Transverse colon (tissue), 4 donors: ENCODE data around the gene TECPR2. TPM values are rescaled to one million over a fixed set of nuclear protein-coding genes. Genes with fewer than 3 reads are reported as not detected.
A peak's percentile ranks its signal among the peaks of the same experiment; 100 is the strongest.

Experiments
- DNase-seq: peaks from one replicate; pipeline ENCODE4 v3.0.0-alpha.2; 2019
- H3K27ac ChIP-seq, 4 donors: fragments of 200-600 bp; sonication (generic); 2 replicates each; pipeline ENCODE4 v1.5.1; 2016 to 2018; ENCODE audit warnings: inconsistent platforms in 4 of 4
- H3K27me3 ChIP-seq: fragments of 200-600 bp; sonication (generic); 2 replicates; pipeline ENCODE4 v1.5.1; 2017; ENCODE audit warnings: inconsistent platforms
- H3K36me3 ChIP-seq, 4 donors: fragments of 200-600 bp; sonication (generic); 2 replicates each; pipeline ENCODE4 v1.5.1; 2017 to 2019; ENCODE audit warnings: inconsistent platforms in 4 of 4
- H3K4me1 ChIP-seq, 4 donors: fragments of 200-600 bp; sonication (generic); 2 replicates each; pipeline ENCODE4 v1.5.1; 2017 to 2020; ENCODE audit warnings: inconsistent platforms in 4 of 4
- H3K4me3 ChIP-seq, 4 donors: fragments of 200-600 bp; sonication (generic); 1 replicate in 1 of 4; 2 replicates in 3 of 4; pipeline versions ENCODE4 v1.5.1 to v1.6.1; 2017 to 2019; ENCODE audit warnings: inconsistent platforms in 4 of 4
- H3K9me3 ChIP-seq, 2 donors: fragments of 200-600 bp; sonication (generic); 2 replicates each; pipeline ENCODE4 v1.5.1; 2017 to 2019; ENCODE audit warnings: inconsistent platforms in 2 of 2
- EP300 ChIP-seq: sonication (generic); formaldehyde crosslinking; IDR thresholded peaks from one replicate; pipeline ENCODE4 v1.6.1; 2017; ENCODE audit warnings: antibody characterized with exemption, low read depth
- POLR2A ChIP-seq: fragments of 450-650 bp; IDR thresholded peaks from one replicate; pipeline ENCODE4 v1.6.1; 2016; ENCODE audit warnings: antibody characterized with exemption, mild to moderate bottlenecking, moderate library complexity
- POLR2AphosphoS5 ChIP-seq, 3 donors: sonication (generic); formaldehyde crosslinking; IDR thresholded peaks; one replicate each; pipeline ENCODE4 v1.6.1; 2016; ENCODE audit warnings: antibody characterized with exemption in 3 of 3
- WGBS, 2 donors: methylation state at CpG; one replicate each; pipeline ENCODE4 v1.1.5; 2018; ENCODE audit warnings: low coverage in 1 of 2; 5-methylcytosine and 5-hydroxymethylcytosine counted together
- in situ Hi-C, 4 donors: fragments of 200-750 bp; cut with MboI; loops; one replicate each; pipeline versions ENCODE4 v1.15.0 to v1.15.1; 2017; ENCODE audit warnings: low sequenced_read_pairs in 3 of 4, low pct_ligation_motif_present in 1 of 4, low pct_unique_long_range_greater_than_20kb in 1 of 4
- intact Hi-C: fragments of 100-400 bp; cut with DNase I; formaldehyde crosslinking; loops from one replicate; pipeline ENCODE4 v1.15.1; 2023; ENCODE audit warnings: low total_unique reads
- total RNA-seq, 4 donors: library from RNA; depleted of rRNA; stranded (reverse); fragments of >200 nt; gene quantifications; one replicate each; pipeline ENCODE4 v1.1.0, GENCODE V29; 2016
- TF ChIP-seq, protein P1 (sequence below), 5 experiments: fragments of 200-600 bp in 3 of 5; fragments of 450-650 bp in 2 of 5; sonication (generic) in 3 of 5; IDR thresholded peaks; 1 replicate in 2 of 5; 2 replicates in 3 of 5; pipeline ENCODE4 v1.5.1; 2016 to 2017; ENCODE audit warnings: antibody characterized with exemption in 5 of 5, inconsistent platforms in 3 of 5, mild to moderate bottlenecking in 2 of 5, moderate library complexity in 1 of 5

The TECPR2 gene
- total RNA-seq, 4 donors from 2014 or later = 12.6 to 47.4 (median 17.9) TPM

DNA sequence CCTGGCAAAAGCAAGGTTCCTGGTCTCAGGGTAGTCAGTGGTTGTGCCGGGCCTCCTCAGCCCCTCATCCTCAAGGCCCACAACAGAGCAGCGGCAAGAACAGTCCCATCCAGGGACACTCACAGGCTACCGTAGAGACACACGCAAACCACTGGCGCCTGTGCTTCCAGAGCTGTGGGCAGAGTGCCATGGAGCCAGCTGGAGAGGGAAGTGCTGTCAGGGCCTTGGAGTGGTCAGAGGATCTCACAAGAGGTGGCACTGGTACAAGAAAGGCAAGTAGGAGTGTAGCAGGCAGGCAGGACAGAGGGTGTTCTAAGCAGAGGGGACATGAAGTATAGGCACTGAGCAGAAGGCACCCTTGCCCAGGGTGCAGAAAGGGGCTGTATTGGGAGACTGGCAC is 112.2 kb downstream of the TECPR2 start:
- no peaks in the 10 kb centered on the region for H3K36me3 ChIP-seq
- H3K27ac ChIP-seq = no peak overlapping the region
- in situ Hi-C loops (no loop called here), intact Hi-C loops (no loop called here)
- 57% methylated on average over 5 of the region's 5 CpGs; no CpG with 5 or more reads in 1 of the 2 donors for WGBS, 2 donors
- DNase-seq = peak; percentile 47
- H3K4me3 ChIP-seq = no peak overlapping the region
- no peaks in the 10 kb centered on the region for H3K27me3 ChIP-seq
- no peaks in the 10 kb centered on the region for H3K9me3 ChIP-seq
- H3K4me1 ChIP-seq = peaks cover 3 to 26% (median 7%) of the 10 kb centered on the region in 4 donors
- no peak for TF ChIP-seq POLR2AphosphoS5 (IDR thresholded peaks at IDR 0.05)
- TF ChIP-seq POLR2A = no peak
- TF ChIP-seq, protein P1, sequence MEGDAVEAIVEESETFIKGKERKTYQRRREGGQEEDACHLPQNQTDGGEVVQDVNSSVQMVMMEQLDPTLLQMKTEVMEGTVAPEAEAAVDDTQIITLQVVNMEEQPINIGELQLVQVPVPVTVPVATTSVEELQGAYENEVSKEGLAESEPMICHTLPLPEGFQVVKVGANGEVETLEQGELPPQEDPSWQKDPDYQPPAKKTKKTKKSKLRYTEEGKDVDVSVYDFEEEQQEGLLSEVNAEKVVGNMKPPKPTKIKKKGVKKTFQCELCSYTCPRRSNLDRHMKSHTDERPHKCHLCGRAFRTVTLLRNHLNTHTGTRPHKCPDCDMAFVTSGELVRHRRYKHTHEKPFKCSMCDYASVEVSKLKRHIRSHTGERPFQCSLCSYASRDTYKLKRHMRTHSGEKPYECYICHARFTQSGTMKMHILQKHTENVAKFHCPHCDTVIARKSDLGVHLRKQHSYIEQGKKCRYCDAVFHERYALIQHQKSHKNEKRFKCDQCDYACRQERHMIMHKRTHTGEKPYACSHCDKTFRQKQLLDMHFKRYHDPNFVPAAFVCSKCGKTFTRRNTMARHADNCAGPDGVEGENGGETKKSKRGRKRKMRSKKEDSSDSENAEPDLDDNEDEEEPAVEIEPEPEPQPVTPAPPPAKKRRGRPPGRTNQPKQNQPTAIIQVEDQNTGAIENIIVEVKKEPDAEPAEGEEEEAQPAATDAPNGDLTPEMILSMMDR (IDR thresholded peaks at IDR 0.05) = no peak
- TF ChIP-seq EP300 = no peak

DNA sequence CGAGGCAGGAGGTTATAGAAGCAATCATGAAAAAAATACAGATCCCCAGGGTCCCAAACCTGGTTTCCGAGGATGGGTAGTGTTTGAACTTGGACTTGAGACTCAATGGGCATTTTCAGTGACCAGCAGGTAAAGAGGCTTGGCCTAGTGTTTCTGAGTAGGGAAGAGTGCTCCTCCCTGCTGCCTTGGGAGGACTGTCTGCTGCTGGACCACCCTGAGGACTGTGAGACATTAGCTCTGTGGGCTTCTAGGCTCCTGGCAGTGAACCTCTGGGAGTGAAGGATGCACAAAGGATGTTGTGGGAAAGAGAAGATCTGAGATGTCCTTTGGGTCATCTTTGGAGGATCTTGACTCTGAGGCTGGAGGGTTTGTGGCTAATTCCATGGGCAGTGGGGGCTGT is 116.4 kb downstream of the TECPR2 start:
- H3K4me3 ChIP-seq = no peak overlapping the region
- peak overlapping the region in 2 of 4 donors; percentile 39 to 68 for H3K27ac ChIP-seq
- intact Hi-C loops (no loop called here), in situ Hi-C loops (no loop called here)
- no peaks in the 10 kb centered on the region for H3K27me3 ChIP-seq
- peaks cover 0 to 22% (median 1%) of the 10 kb centered on the region in 4 donors for H3K4me1 ChIP-seq
- H3K9me3 ChIP-seq = no peaks in the 10 kb centered on the region
- no peak for DNase-seq
- TF ChIP-seq POLR2A (no peak), EP300 (no peak), POLR2AphosphoS5 (IDR thresholded peaks at IDR 0.05) (no peak)
- TF ChIP-seq, protein P1 (IDR thresholded peaks at IDR 0.05) = no peak
- H3K36me3 ChIP-seq = no peaks in the 10 kb centered on the region
- 92 to 97% methylated on average over 2 of the region's 2 CpGs for WGBS, 2 donors

DNA sequence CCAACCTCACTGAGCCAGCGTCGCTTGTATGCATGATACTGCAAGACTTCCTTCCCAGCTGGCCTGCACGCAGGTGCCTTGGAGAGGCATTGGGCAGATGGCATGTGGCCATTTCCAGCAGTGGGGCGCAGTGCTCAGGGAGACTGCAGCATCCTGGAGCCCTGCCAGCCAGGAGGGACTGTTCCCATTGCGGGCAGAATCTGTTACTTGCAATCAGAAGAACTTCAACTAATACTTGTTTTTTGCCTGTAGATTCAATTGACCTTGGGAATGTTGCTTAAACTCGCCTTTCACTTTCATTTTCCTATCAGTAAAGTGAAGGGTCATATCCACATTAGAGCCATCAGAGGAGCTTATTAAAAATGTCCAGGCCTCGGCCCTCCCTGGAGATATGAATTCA is 117.0 kb downstream of the TECPR2 start:
- in situ Hi-C loops = no loop called here
- TF ChIP-seq POLR2A (no peak), POLR2AphosphoS5 (IDR thresholded peaks at IDR 0.05) (no peak), EP300 (no peak)
- TF ChIP-seq, protein P1 (IDR thresholded peaks at IDR 0.05) = no peak
- DNase-seq = peak; percentile 65
- no peaks in the 10 kb centered on the region for H3K9me3 ChIP-seq
- H3K36me3 ChIP-seq = no peaks in the 10 kb centered on the region
- 41 to 48% methylated on average over 2 to 7 of the region's 7 CpGs for WGBS, 2 donors
- peak overlapping the region in 1 of 4 donors; percentile 18 for H3K4me3 ChIP-seq
- H3K4me1 ChIP-seq = peaks cover 0 to 19% (median 1%) of the 10 kb centered on the region in 4 donors
- intact Hi-C loops = no loop called here
- H3K27ac ChIP-seq = peak overlapping the region; percentile 39 to 68 (median 58)
- H3K27me3 ChIP-seq = no peaks in the 10 kb centered on the region

DNA sequence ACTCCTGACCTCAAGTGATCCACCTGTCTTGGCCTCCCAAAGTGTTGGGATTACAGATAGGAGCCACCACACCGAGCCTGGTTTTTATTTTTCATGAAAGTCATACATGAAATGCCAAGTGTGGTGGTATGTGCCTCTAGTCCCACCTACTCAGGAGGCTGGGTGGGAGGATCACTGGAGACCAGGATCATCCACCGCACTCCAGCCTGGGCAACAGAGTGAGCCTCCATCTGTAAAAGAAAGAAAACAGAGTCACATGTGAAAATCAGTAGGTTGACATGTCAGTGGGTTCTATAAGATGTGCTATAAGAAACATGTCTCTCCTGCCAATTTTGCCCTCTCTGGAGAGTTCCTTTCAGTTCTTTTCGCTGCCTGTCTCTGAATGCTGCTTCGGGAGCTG is 118.6 kb downstream of the TECPR2 start:
- Histone ChIP-seq H3K27me3 (no peaks in the 10 kb centered on the region), H3K4me3 (no peak overlapping the region), H3K27ac (peak overlapping the region in 1 of 4 donors; percentile 12), H3K9me3 (no peaks in the 10 kb centered on the region), H3K36me3 (no peaks in the 10 kb centered on the region), H3K4me1 (peaks cover 0 to 18% (median 1%) of the 10 kb centered on the region in 4 donors)
- TF ChIP-seq EP300 = no peak
- TF ChIP-seq POLR2AphosphoS5 (IDR thresholded peaks at IDR 0.05) = no peak
- in situ Hi-C loops = no loop called here
- no peak for DNase-seq
- intact Hi-C loops = no loop called here
- 95 to 100% methylated on average over 1 to 4 of the region's 4 CpGs for WGBS, 2 donors

DNA sequence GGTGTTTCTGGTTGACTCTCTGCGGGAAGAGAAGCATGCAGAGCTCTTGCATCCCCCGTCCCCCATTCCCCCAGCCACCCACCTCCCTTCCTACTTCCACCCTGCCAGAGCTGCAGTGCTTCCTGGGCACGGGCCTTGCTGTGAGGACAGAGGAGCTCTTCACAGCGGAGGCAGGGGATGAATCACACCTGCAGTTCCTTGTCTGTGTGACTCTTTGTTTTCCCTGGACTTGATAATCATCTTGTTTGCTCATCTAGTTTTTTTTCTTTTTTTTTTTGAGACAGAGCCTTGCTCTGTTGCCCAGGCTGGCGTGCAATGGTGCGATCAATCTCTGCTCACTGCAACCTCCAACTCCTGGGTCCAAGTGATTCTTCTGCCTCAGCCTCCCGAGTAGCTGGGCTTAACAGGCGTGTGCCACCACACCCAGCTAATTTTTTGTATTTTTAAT is 119.1 kb downstream of the TECPR2 start:
- Histone ChIP-seq H3K4me1 (peaks cover 0 to 18% (median 1%) of the 10 kb centered on the region in 4 donors), H3K9me3 (no peaks in the 10 kb centered on the region), H3K27ac (peak overlapping the region in 1 of 4 donors; percentile 12), H3K27me3 (no peaks in the 10 kb centered on the region), H3K4me3 (no peak overlapping the region), H3K36me3 (no peaks in the 10 kb centered on the region)
- 43 to 59% methylated on average over 3 to 8 of the region's 8 CpGs for WGBS, 2 donors
- intact Hi-C loops = no loop called here
- in situ Hi-C loops = no loop called here
- DNase-seq = no peak
- TF ChIP-seq, protein P1 (IDR thresholded peaks at IDR 0.05) = no peak
- TF ChIP-seq POLR2A = no peak
- no peak for TF ChIP-seq EP300
- no peak for TF ChIP-seq POLR2AphosphoS5 (IDR thresholded peaks at IDR 0.05)
